H7 (cell line): ENCODE results near the gene PDF. TPM values are rescaled to one million over a fixed set of nuclear protein-coding genes. Genes with fewer than 3 reads are reported as not detected.

ENCODE experiments used
- DNase-seq: peaks from one replicate; pipeline ENCODE4 v3.0.0; 2012
- H3K27me3 ChIP-seq: 2 replicates; pipeline ENCODE4 v1.6.0; 2011; ENCODE audit warnings: mild to moderate bottlenecking, low read length; ENCODE audit not compliant: control insufficient read depth, insufficient read depth
- H3K36me3 ChIP-seq: replicated peaks from 2 replicates; pipeline ENCODE4 v1.5.1; 2011; ENCODE audit warnings: low read length; ENCODE audit not compliant: control insufficient read depth, insufficient read depth
- H3K4me3 ChIP-seq: 2 replicates; pipeline ENCODE4 v1.5.1; 2011; ENCODE audit warnings: low read depth, mild to moderate bottlenecking, control low read depth, low read length, moderate library complexity; ENCODE audit not compliant: insufficient read depth
- total RNA-seq: library from RNA; depleted of rRNA; stranded (reverse); fragments of >200 nt; shearing (Covaris generic); gene quantifications from 2 replicates; pipeline ENCODE4 v1.2.3, GENCODE V29; 2014

PDF gene
- total RNA-seq, 1 experiment from 2014 or later, result 23.9 TPM

DNA sequence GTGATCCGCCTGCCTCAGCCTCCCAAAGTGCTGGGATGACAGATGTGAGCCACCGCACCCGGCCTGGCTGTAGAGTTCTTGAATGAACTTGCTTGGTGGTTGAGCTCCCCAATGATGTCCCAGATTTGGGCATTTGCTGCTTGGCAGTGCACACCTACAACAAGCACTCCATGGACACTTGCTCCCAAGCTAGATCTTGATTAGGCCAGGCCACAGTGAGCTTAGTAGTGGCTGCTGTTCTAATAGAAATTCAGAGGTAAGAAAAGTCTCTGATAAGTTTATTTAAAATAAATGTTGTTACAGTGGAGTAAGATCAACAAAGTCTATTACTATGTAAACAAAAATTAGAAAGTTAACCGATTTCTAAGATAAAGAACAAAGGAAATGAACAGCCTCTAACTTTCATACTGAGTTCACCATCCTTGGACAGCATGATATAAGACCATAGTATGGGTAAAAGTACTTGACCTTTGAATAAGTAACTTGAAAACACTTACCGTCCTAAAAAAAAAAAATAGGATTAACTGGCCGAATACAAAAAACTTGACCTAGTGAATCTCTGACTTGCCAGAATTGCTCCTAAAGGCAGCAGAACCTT, 20.2 kb upstream of the PDF start:
- Histone ChIP-seq H3K27me3 (no peaks in the 10 kb centered on the region), H3K36me3 (no peaks in the 10 kb centered on the region; the same call in 1 of the 2 replicates), H3K4me3 (no peak overlapping the region)
- no peak for DNase-seq

DNA sequence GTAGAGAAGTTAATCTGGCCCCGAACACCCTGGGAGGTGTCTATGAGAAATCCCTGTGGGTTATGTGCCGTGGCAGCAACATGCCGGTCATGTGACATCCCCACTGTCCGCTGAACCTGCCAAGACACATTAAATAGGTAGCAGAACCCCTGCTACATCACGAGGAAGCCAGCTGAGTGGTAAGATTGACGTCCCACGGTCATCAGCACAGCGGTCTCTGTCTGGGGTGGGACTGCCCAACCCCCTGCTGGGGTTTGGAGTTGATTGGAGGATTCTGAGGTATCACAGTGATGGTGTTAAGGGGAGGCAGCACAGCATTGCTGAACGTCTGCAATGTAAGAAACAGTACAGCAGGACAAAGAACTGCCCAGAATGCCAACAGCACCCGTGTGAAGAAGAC, 19.1 kb upstream of the PDF start:
- H3K27me3 ChIP-seq, result no peaks in the 10 kb centered on the region
- no peaks in the 10 kb centered on the region; the same call in 1 of the 2 replicates for H3K36me3 ChIP-seq
- H3K4me3 ChIP-seq, result no peak overlapping the region
- no peak for DNase-seq

DNA sequence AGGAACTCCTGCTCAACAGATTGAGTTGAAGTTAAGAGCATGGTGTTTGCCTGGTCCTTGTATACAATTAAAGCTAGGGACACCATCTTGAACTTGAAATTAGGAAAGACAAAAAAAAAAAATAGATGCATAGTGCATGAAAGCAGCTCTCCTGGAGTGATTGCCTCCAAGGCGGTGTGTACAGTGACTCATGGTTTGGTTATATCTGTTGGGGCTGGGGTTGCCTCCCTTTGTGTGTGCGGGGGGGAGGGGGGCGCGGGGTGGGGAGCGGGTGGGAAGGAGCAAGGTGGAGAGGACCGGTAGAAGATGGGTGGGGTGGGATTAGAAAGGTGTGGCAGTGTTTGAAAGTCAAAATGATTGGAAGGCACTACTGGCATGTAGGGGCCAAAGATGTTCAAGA, 17.8 kb upstream of the PDF start:
- Histone ChIP-seq H3K36me3 (peaks cover 1% of the 10 kb centered on the region), H3K27me3 (no peaks in the 10 kb centered on the region), H3K4me3 (no peak overlapping the region)
- no peak for DNase-seq

DNA sequence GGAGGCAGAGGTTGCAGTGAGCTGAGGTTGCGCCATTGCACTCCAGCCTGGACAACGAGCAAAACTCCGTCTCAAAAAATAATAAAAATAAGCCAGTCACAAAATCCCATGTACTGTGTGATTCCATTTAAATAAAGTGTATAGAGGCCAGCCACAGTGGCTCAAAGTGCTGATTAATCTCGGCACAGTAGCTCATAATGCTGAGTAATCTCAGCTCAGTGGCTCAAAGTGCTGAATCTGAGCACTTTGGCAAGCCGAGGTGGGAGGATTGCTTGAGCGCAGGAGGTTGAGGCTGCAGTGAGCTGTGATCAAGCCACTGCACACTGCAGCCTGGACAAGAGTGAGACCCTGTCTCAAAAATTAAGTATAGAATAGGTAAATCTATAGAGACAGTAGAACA, 16.3 kb upstream of the PDF start:
- H3K27me3 ChIP-seq, result no peaks in the 10 kb centered on the region
- H3K36me3 ChIP-seq, result peaks cover 5% of the 10 kb centered on the region
- H3K4me3 ChIP-seq, result no peak overlapping the region
- no peak for DNase-seq

DNA sequence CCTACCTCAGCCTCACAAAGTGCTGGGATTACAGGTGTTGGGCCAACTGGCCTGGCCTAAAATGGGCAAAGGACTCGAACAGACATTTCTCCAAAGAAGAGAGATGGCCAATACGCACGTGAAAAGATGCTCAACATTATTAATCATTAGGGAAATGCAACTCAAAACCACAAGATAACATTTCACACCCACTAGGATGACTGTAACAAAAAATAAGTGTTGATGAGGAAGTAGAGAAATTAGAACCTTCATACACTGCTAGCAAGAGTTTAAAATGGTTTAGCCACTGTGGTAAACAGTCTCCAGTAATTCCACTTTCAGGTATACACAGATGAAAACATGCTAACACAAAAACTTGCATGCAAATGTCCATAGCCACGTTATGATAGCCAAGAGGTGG, 15.5 kb upstream of the PDF start:
- Histone ChIP-seq H3K4me3 (no peak overlapping the region), H3K27me3 (no peaks in the 10 kb centered on the region), H3K36me3 (peaks cover 11% of the 10 kb centered on the region)
- DNase-seq, result no peak

DNA sequence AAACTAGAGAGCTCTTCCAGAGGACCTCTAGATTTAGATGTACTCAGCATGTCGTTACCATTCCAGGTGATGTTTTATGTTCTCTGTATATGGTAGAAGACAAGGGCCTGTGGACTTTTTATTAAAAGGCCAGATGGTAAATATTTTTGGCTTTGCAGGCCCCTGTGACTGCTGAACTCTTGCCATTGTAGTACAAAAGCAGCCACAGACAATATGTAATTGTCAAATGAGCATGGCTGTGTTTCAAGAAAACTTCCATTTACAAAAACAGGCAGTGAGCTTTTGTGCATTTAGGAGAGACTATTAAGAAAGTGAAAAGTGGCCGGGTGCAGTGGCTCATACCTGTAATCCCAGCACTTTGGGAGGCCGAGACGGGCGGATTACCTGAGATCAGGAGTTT, 13.8 kb upstream of the PDF start:
- no peak overlapping the region for H3K4me3 ChIP-seq
- peaks cover 12% of the 10 kb centered on the region for H3K36me3 ChIP-seq

DNA sequence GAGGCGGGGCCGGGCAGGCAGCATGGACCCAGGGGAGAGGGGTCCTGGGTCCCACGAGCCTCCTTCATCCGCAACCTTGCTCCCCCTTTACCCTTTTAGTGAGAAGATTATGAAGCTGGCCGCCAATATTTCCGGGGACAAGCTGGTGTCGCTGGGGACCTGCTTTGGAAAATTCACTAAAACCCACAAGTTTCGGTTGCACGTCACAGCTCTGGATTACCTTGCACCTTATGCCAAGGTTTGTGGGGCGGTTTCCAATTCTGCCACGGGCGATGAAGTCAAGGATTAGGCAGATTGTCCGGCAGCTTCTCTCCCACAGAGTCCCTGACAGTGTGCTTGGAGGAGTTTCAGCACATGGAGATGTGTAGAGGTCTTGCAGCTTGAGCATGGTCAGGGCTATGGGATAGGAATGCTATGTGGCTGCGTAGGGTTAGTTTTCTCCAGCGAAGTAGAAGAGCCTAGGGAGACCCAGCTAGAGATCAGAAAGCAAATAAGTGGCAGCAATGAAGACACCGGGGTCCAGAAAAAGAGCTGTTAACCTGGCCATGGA, 9.8 kb upstream of the PDF start:
- H3K27me3 ChIP-seq, result no peaks in the 10 kb centered on the region
- peak overlapping the region; percentile 100 for H3K4me3 ChIP-seq
- DNase-seq, result peak; percentile 45
- H3K36me3 ChIP-seq, result peaks cover 22% of the 10 kb centered on the region

More for the DNA sequence above, 13.8 kb upstream of the PDF start:
- H3K27me3 ChIP-seq, result no peaks in the 10 kb centered on the region
- no peak for DNase-seq

DNA sequence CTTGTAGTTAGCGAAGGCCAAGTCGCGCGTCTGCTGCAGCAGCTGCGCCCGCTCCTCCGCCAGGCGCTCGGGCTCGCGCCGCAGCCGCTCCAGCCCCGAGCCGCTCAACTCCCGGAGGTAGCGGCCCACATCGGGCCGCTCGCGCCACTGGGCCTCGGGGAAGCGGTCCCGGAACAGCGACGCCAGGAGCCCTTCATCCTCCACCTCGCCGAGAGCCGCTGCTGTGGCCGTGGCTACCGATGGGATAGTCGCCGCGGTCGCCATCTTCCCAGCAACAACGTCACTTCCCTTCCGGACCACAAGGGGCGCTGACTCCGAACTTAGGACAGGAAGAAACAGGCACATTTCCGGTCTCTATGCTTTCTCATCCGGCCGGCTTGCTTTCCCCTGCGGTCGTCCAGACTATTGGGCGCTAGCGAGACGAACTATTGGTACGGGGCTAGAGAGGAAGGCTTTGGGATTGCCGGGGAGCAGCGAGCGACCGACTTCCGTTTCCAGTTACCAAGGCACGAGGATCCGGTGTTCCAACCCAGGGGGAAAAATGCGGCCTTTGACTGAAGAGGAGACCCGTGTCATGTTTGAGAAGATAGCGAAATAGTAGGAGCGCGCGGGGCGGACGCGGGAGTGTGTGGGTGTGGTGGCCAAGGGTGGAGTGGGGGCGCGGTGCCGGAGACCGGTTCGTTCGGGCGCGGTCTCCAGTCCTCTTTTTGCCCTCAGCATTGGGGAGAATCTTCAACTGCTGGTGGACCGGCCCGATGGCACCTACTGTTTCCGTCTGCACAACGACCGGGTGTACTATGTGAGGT, 9.1 kb upstream of the PDF start, which contains the start of the genes COG8 and NIP7:
TSS of gene COG8 (minus strand) at position 276 of the 806 bp plus-strand sequence. CDS start at position 264, 12 bp downstream.
TSS of gene NIP7 (plus strand) at position 484 of the 806 bp plus-strand sequence. CDS start at position 542, 58 bp downstream.
- no peaks in the 10 kb centered on the region for H3K27me3 ChIP-seq
- DNase-seq, result peak; percentile 95
- peaks cover 28% of the 10 kb centered on the region for H3K36me3 ChIP-seq
- H3K4me3 ChIP-seq, result peak within 1 kb of the TSS; percentile 100

DNA sequence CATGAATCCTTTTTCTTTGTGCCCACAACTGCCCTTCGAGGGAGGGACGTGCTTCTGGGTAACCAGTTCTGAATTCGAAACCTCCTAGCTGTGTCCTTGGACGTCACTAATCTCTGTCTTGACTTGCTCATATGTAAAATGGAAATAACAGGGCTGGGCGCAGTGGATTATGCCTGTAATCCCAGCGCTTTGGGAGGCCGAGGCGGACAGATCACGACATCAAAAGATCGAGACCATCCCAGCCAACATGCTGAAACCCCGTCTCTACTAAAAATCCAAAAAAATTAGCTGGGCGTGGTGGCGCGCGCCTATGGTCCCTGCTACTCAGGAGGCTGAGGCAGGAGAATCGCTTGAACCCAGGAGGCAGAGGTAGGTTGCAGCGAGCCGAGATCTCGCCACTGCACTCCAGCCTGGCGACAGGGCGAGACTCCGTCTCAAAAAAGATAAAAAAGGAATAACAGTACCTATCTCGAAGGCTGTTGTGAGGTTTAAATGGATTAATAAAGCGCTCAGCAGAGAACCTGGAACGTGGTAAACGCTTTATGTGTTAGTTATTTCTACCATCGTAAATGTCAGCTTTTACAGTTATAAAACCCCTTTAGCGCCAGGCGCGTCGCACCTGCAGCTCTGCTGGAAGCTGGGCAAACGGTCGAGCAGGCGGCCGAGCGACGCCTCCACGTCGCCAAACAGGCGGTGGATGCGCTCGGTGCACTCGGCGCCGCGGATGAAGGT, 8.3 kb upstream of the PDF start:
- peak overlapping the region; percentile 100 for H3K4me3 ChIP-seq
- DNase-seq, result no peak
- peaks cover 33% of the 10 kb centered on the region for H3K36me3 ChIP-seq
- H3K27me3 ChIP-seq, result no peaks in the 10 kb centered on the region

DNA sequence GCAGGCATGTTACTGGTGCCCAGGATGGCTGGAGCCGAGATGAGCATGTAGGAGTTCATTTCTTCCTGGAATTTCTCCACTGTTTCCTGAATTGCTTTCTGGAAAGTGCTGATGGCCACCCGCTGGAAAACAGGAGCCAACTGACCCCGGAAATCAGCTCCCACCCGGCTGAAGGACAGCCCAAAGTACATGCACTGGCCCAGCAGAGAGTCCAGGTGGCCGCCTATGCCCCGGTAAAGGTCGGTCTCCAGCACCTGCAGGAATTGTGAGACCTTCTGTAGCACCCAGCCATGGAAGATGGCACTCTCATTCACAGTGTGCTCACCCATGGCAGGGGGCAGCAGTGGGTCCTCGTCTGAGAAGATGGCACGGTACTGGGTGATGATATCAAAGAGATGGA, 4.3 kb upstream of the PDF start:
- no peaks in the 10 kb centered on the region for H3K27me3 ChIP-seq
- peaks cover 29% of the 10 kb centered on the region for H3K36me3 ChIP-seq
- no peak overlapping the region for H3K4me3 ChIP-seq
- DNase-seq, result no peak

DNA sequence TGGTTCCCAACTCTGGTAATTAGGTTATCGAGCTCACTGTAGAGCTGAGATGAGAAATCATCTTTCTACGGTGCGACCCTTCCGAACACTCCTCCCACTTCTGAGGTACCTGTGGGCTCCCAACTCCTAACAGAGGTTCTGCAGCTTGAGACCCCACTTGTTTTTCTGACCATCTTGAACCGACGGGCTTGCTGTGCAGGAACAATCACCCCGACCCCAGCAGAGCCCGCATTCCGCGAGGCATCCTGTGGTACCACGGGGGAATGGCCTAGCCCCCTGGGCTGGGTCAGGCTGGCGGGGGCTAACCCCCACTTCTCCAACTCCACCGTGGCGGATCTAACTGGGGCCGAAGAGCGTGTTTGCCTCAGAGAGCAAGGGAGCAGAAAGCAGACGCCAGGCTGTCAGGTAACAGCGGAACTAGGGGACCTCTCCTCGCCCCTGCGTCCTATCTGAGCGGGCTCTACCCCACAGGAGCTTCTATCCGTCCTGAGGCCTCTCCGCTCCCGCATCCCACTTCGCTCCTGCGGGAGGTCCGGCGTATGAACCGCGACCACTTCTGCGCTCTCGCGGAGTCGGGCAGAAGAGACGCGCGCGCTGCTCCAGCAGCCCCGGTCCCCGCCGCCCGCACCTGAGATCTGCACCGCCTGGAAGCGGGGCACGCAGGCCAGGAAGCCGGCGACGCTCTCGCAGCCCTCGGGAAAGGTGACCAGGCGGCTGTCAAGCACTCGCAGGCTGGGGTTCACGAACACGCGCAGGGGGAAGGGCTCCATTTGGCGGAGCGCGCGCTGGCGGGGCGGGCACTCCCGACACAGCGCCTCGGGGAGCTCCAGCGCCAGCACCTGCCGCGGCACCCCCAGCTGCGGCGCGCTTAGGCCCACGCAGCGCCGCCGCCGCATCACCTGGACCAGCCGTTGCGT, 761 bp downstream of the PDF start:
- Histone ChIP-seq H3K27me3 (no peaks in the 10 kb centered on the region), H3K4me3 (peak overlapping the region; percentile 86), H3K36me3 (peaks cover 31% of the 10 kb centered on the region)
- no peak for DNase-seq

DNA sequence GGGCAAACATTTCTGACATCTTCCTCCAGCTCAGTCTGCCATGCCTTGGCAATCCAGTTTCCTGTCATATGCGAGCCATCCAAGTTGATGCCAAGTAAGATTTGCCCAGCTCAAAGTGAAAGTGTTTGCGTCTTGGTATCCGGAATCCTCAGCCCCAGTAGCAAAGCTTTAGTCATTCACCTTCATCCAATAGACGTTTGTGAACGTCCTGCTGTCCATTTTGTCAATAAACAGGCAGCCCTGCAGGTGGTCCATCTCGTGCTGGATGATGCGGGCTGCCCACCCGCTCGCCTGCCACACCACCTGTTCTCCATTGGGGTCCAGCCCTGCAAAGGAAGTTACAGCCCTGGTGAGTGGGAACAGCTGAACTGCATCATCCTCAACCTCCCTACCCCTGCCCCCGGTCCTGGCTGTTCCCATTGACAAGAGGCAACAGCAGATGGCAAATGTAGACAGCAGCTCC, 1.5 kb downstream of the PDF start:
- H3K4me3 ChIP-seq, result peak overlapping the region; percentile 86; the same call in 1 of the 2 replicates
- peak; percentile 65 for DNase-seq
- no peaks in the 10 kb centered on the region for H3K27me3 ChIP-seq
- peaks cover 31% of the 10 kb centered on the region for H3K36me3 ChIP-seq

DNA sequence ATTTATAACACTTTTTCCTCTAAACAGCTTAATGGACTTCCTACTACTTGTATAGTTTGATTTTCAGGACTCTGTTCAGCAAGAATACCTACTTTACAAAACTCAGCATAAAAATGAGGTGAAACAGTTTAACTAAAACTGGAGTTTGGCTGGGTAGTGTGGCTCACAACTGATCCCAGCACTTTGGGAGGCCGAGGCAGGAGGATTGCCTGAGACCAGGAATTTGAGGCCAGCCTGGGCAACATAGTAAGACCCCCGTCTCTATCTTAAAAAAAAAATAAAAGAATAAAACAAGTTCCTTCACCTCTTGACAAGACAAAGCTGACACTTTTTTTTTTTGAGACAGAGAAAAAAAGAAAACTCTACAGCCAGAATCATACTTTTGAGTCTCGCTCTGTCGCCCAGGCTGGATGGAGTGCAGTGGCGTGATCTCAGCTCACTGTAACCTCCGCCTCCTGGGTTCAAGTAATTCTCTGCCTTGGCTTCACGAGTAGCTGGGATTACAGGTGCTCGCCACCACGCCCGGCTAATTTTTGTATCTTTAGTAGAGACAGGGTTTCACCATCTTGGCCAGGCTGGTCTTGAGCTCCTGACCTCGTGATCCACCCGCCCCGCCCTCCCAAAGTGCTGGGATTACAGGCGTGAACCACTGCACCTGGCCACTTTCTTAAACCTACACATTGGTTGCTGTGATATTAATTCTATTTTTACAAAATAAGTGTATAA, 2.6 kb downstream of the PDF start:
- no peaks in the 10 kb centered on the region for H3K27me3 ChIP-seq
- DNase-seq, result no peak
- H3K4me3 ChIP-seq, result no peak overlapping the region
- H3K36me3 ChIP-seq, result peaks cover 31% of the 10 kb centered on the region
